Measurements from ENCODE around the gene MYOM1.

The MYOM1 gene

GRCh38 chr18:3219631-3220335 lies at the start of gene MYOM1:
Gene MYOM1 (minus strand): TSS chr18:3219968. CDS start chr18:3215223, 4,745 bp downstream.
- no peak for DNase-seq

GRCh38 chr18:3269241-3269913 lies 49.6 kb upstream of the MYOM1 start:
- no peak for DNase-seq

- no peak for DNase-seq
Observed at GRCh38 chr18:3268306-3268705, 48.5 kb upstream of the MYOM1 start.

- DNase-seq, result no peak
Observed at GRCh38 chr18:3266062-3266608, 46.4 kb upstream of the MYOM1 start.

GRCh38 chr18:3265564-3266033 lies 45.8 kb upstream of the MYOM1 start:
- no peak for DNase-seq

- DNase-seq, result no peak
Observed at GRCh38 chr18:3264362-3264761, 44.6 kb upstream of the MYOM1 start.

DNA sequence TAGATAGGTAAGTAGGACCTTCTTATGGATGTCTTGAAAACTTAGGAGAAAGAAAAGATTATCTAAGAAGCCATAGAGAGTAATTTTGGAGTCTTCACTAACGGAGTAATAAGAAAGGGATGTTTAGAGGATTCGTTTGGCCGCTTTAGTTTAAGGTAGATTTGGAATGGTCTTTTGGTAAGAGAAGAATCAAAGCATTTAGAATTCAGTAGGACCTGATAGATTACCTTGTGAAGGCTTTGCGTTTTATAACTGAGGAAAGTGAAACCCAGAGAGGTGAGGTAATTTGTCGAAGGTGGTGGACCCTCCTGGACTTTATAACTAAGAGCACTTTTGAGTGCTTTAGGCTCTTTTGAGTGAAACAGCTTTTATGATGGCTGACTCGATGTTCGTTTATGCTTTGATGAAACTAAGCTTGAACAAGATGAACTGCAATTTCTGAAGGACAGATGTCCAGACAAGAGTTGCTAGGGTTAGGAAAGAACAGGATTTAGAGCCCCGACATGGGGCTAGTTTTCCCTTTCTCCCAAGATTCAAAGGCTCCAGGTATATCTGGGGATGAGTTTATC lies 43.4 kb upstream of the MYOM1 start:
- no peak for DNase-seq

DNA sequence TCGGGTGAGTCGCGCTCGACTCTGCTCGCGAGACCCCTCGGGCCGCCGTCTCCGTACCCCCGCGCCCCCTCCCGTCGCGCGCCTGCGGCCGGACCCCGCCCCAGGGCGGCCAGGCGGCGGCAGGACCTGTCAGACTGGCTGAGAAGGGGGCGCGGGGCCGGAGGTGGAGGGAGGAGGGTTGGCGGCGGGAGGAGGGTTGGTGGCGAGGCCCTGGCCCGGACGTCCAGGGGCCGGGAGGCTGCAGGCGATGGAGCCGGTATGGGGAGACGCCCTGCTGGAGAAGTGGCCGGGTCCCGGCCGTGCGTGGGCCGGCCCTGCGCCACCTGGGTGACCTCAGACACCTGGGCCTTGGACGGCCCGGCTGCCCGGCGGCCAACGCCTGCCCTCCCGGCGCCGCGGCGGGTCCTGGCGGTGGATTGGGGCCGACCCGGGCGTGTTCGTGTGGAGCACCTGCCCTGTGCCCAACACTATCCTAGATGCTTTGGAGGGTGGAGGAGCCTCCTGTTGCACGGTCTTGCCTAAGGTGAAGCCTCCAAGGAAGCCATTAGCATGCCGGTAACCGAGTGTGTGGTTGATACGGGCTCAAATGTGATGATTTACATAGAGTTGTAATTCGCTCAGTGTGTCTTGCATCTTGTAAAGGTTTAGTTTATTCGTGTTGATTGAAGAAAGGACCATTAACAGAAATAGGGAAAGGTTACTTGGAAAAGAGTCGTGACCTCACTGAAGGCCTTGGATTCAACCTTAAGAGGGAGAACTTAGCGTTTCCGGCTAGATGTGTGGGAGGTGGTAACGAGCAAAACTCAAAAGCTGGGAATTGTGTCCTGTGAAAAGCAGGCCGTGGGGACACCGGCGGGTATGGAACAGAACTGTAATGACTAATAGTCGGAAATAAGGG lies 42.7 kb upstream of the MYOM1 start:
- no peak for DNase-seq

DNA sequence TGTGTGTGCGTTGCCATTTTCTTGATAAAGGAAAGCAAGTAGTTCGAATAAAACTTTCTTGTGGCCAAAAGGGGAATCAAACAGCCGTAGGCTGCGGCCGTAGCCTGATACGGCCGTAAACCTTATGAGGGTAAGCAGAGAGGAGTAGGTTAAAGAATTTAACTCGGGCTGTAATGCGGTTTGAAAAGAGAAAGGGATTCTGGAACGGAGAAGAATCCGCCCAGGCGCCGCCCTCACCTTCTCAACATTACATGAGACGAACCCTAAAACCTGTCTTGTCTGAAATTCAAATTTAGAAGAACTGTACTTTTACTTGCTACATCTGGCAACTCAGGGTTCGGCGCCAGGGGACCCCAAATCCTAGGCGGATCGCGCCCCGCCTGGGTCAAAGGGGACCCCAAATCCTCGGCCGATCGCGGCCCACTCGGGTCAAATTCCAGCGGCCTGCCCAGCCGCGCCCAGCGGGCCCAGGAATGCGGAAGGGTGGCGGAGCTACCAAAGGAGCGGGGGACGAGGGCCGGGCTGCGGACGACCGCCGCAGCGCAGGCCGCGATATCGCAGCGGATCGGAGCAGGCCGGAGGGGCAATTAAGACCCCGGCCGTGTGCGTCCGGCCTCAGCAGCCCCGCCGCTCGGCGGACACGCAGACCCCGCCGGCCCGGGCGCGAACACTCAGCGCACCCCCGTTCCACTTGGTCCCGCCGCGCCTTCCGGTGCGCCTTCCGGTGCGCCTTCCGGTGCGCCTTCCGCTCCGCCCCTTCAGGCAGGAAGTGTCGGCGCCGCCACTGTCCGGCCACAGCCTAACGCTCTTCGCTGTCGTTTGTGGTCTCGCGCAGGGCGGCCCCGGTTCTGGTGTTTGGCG lies 41.8 kb upstream of the MYOM1 start, which contains the start of gene MYL12B:
MYL12B (plus strand) TSS at position 761 of the 861 bp plus-strand sequence. CDS start 10,766 bp downstream, outside the sequence.
- peak; percentile 84 for DNase-seq

DNA sequence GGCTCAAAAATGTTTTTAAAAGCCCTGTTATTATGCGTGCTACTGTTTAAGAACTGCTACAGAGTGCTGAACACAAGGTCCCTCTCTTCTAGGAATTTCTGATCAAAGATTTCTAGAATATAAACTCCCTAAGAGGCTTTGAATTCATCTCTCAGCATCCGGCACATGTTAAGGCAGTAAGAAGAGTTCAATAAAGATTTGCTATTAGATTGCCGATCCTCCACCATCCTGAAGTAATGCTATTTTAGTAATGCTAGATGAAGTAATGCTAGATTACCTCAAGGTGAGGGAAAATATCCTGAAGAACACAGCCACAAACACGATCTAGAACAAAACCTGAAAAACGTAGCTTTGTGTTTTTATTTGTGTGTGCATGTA lies 41.2 kb upstream of the MYOM1 start:
- DNase-seq, result peak; percentile 71

DNA sequence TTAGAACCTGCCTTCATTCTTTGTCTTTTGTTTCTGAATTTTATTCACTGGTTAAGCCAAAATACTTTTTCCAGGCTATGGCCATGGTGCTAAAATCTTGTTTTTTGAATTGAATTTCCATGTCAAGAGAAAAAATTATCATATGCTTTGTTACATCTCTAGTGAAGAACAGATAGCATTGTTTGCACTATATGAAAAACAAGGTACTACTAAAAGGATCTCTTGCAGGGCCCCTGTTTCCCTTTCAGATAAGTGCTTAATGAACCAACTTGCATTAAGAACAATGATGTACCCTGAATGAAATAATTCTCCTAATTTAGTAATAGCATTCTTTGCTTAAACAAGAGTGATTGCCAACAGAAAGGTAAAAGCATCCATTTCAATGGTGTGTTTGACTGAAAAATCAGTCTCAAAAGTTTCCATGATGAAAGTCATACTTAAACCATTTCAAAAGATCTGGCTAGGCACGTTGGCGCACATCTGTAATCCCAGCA lies 37.9 kb upstream of the MYOM1 start:
- no peak for DNase-seq

- no peak for DNase-seq
Observed at GRCh38 chr18:3256693-3257626, 37.2 kb upstream of the MYOM1 start.

- DNase-seq, result no peak
Observed at GRCh38 chr18:3255611-3256165, 35.9 kb upstream of the MYOM1 start.

- DNase-seq, result no peak
Observed at GRCh38 chr18:3254725-3255124, 35.0 kb upstream of the MYOM1 start.

- DNase-seq, result no peak
Observed at GRCh38 chr18:3252843-3253242, 33.1 kb upstream of the MYOM1 start.

GRCh38 chr18:3251963-3252277 lies 32.2 kb upstream of the MYOM1 start:
- no peak for DNase-seq

DNA sequence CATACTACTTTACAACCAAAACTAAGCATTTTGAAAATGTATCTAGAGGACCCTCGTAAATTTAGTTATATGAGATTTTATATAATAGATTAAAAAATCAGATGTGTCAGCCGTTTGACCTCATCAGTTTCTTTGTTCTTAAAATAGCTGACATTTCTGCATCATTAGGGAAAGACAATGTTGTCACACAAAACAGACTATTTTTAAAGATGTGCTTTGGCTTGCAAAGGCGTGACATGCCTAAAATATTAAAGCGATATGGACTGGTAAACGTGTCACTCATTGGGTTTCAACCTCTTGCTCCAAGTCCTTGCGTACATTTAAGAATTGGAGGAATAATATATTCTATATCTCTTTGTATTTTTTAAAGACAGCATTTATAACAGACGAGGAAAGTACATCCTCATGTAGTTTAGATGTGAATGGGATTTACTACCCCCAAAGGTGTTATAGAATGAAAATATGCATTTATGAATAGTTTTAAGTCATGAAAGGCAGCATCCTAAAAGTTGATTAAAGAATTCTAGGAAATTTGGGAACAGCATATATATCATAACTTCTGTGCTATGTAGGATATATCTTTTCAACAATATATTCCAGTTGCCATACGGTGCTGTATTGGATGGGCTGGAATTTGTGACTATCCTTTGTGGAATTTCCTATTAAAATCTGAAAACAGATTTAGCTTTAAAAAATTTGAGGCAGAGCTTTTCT lies 31.6 kb upstream of the MYOM1 start:
- no peak for DNase-seq

GRCh38 chr18:3250237-3251107 lies 30.7 kb upstream of the MYOM1 start:
- no peak for DNase-seq

All from KG1 (cell line).